A549 (cell line): ENCODE results near the gene REM1.

Experiments used
- SMC3 ChIP-seq: fragments of >200 bp; sonication (Bioruptor Twin); formaldehyde crosslinking; IDR thresholded peaks from 3 replicates; pipeline ENCODE4 v1.6.1; 2018; ENCODE audit warnings: inconsistent platforms
- TF ChIP-seq, protein P1 (sequence below): fragments of >200 bp; sonication (Bioruptor Twin); formaldehyde crosslinking; IDR thresholded peaks from 3 replicates; pipeline ENCODE4 v1.5.1; 2016
- TF ChIP-seq, protein P2 (sequence below): IDR thresholded peaks from 2 replicates; pipeline ENCODE4 v1.6.1; 2012
- TF ChIP-seq, protein P3 (sequence below): fragments of 200-600 bp; sonication (generic); IDR thresholded peaks from 2 replicates; pipeline ENCODE4 v1.6.1; 2016; ENCODE audit warnings: antibody characterized with exemption, mild to moderate bottlenecking, moderate library complexity

DNA sequence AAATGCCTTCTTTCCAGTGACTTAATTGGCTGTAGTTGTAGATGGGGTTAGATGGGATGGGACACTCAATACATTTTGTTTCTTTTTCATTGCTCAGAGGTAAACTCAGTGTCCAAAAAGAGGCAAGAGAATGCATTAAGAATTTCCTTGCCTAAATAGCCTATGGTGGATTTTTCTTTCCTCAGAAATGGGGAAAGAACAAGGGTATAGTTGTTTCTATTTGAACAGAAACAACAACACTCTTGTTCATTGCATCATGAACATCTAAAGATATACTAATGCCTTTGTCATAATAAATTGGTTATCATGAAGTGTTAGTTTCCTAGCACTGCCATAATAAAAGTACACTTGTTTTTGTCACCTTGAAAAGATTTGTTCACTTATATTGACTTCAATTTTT lies 49.3 kb upstream of the REM1 start:
- TF ChIP-seq SMC3, result no peak
- TF ChIP-seq, protein P1, sequence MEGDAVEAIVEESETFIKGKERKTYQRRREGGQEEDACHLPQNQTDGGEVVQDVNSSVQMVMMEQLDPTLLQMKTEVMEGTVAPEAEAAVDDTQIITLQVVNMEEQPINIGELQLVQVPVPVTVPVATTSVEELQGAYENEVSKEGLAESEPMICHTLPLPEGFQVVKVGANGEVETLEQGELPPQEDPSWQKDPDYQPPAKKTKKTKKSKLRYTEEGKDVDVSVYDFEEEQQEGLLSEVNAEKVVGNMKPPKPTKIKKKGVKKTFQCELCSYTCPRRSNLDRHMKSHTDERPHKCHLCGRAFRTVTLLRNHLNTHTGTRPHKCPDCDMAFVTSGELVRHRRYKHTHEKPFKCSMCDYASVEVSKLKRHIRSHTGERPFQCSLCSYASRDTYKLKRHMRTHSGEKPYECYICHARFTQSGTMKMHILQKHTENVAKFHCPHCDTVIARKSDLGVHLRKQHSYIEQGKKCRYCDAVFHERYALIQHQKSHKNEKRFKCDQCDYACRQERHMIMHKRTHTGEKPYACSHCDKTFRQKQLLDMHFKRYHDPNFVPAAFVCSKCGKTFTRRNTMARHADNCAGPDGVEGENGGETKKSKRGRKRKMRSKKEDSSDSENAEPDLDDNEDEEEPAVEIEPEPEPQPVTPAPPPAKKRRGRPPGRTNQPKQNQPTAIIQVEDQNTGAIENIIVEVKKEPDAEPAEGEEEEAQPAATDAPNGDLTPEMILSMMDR, result no peak
- TF ChIP-seq, protein P2, sequence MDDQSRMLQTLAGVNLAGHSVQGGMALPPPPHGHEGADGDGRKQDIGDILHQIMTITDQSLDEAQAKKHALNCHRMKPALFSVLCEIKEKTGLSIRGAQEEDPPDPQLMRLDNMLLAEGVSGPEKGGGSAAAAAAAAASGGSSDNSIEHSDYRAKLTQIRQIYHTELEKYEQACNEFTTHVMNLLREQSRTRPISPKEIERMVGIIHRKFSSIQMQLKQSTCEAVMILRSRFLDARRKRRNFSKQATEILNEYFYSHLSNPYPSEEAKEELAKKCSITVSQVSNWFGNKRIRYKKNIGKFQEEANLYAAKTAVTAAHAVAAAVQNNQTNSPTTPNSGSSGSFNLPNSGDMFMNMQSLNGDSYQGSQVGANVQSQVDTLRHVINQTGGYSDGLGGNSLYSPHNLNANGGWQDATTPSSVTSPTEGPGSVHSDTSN, result no peak
- TF ChIP-seq, protein P3, sequence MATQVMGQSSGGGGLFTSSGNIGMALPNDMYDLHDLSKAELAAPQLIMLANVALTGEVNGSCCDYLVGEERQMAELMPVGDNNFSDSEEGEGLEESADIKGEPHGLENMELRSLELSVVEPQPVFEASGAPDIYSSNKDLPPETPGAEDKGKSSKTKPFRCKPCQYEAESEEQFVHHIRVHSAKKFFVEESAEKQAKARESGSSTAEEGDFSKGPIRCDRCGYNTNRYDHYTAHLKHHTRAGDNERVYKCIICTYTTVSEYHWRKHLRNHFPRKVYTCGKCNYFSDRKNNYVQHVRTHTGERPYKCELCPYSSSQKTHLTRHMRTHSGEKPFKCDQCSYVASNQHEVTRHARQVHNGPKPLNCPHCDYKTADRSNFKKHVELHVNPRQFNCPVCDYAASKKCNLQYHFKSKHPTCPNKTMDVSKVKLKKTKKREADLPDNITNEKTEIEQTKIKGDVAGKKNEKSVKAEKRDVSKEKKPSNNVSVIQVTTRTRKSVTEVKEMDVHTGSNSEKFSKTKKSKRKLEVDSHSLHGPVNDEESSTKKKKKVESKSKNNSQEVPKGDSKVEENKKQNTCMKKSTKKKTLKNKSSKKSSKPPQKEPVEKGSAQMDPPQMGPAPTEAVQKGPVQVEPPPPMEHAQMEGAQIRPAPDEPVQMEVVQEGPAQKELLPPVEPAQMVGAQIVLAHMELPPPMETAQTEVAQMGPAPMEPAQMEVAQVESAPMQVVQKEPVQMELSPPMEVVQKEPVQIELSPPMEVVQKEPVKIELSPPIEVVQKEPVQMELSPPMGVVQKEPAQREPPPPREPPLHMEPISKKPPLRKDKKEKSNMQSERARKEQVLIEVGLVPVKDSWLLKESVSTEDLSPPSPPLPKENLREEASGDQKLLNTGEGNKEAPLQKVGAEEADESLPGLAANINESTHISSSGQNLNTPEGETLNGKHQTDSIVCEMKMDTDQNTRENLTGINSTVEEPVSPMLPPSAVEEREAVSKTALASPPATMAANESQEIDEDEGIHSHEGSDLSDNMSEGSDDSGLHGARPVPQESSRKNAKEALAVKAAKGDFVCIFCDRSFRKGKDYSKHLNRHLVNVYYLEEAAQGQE, result no peak
